ENCODE results near the gene DCAF4.

The DCAF4 gene

GRCh38 chr14:72929316-72930080 is 3.2 kb downstream of the DCAF4 start:
- Histone ChIP-seq H2AFZ (ENCODE audit: low read length, unreplicated experiment) (no peak overlapping the region), H3K79me2 (ENCODE audit: control insufficient read depth, insufficient read depth, low read length, unreplicated experiment) (peaks cover 10% of the 10 kb centered on the region), H3K36me3 (ENCODE audit: insufficient read depth, low read length) (no peaks in the 10 kb centered on the region), H3K4me3 (ENCODE audit: low read depth, low read length) (no peak overlapping the region), H3K4me1 (ENCODE audit: control insufficient read depth, insufficient read depth, low read length, unreplicated experiment) (peaks cover 10% of the 10 kb centered on the region), H3K27me3 (ENCODE audit: insufficient read depth, low read length) (no peaks in the 10 kb centered on the region), H3K27ac (ENCODE audit: low read depth, low read length) (no peak overlapping the region)

- H3K4me1 ChIP-seq (ENCODE audit: control insufficient read depth, insufficient read depth, low read length, unreplicated experiment) = peaks cover under 1% of the 10 kb centered on the region
- H3K4me3 ChIP-seq (ENCODE audit: low read depth, low read length) = no peak overlapping the region
- peaks cover 6% of the 10 kb centered on the region for H3K79me2 ChIP-seq (ENCODE audit: control insufficient read depth, insufficient read depth, low read length, unreplicated experiment)
- no peaks in the 10 kb centered on the region for H3K36me3 ChIP-seq (ENCODE audit: insufficient read depth, low read length)
- H3K27ac ChIP-seq (ENCODE audit: low read depth, low read length) = no peak overlapping the region
- no peak overlapping the region for H2AFZ ChIP-seq (ENCODE audit: low read length, unreplicated experiment)
- H3K27me3 ChIP-seq (ENCODE audit: insufficient read depth, low read length) = no peaks in the 10 kb centered on the region
These were observed 6.6 kb downstream of the DCAF4 start for GRCh38 chr14:72932893-72933292.

- Histone ChIP-seq H3K36me3 (ENCODE audit: insufficient read depth, low read length) (0 out of 2 replicates have a peak, but pooled peaks cover 3% of the 10 kb centered on the region), H3K79me2 (ENCODE audit: control insufficient read depth, insufficient read depth, low read length, unreplicated experiment) (no peaks in the 10 kb centered on the region)
These were observed 13.4 kb downstream of the DCAF4 start for GRCh38 chr14:72939630-72940029.

GRCh38 chr14:72941286-72941985 is 15.2 kb downstream of the DCAF4 start:
- Histone ChIP-seq H3K27ac (ENCODE audit: low read depth, low read length) (no peak overlapping the region), H3K4me1 (ENCODE audit: control insufficient read depth, insufficient read depth, low read length, unreplicated experiment) (no peaks in the 10 kb centered on the region), H2AFZ (ENCODE audit: low read length, unreplicated experiment) (no peak overlapping the region), H3K4me3 (ENCODE audit: low read depth, low read length) (no peak overlapping the region), H3K27me3 (ENCODE audit: insufficient read depth, low read length) (no peaks in the 10 kb centered on the region), H3K36me3 (ENCODE audit: insufficient read depth, low read length) (0 out of 2 replicates have a peak, but pooled peaks cover 3% of the 10 kb centered on the region), H3K79me2 (ENCODE audit: control insufficient read depth, insufficient read depth, low read length, unreplicated experiment) (no peaks in the 10 kb centered on the region)

More at GRCh38 chr14:72939630-72940029, 13.4 kb downstream of the DCAF4 start:
- H3K4me1 ChIP-seq (ENCODE audit: control insufficient read depth, insufficient read depth, low read length, unreplicated experiment) = no peaks in the 10 kb centered on the region
- no peak overlapping the region for H3K27ac ChIP-seq (ENCODE audit: low read depth, low read length)
- no peaks in the 10 kb centered on the region for H3K27me3 ChIP-seq (ENCODE audit: insufficient read depth, low read length)
- H3K4me3 ChIP-seq (ENCODE audit: low read depth, low read length) = no peak overlapping the region
- H2AFZ ChIP-seq (ENCODE audit: low read length, unreplicated experiment) = no peak overlapping the region

GRCh38 chr14:72942934-72943333 is 16.7 kb downstream of the DCAF4 start:
- Histone ChIP-seq H3K79me2 (ENCODE audit: control insufficient read depth, insufficient read depth, low read length, unreplicated experiment) (no peaks in the 10 kb centered on the region), H3K4me1 (ENCODE audit: control insufficient read depth, insufficient read depth, low read length, unreplicated experiment) (no peaks in the 10 kb centered on the region), H3K36me3 (ENCODE audit: insufficient read depth, low read length) (0 out of 2 replicates have a peak, but pooled peaks cover 3% of the 10 kb centered on the region), H3K27ac (ENCODE audit: low read depth, low read length) (no peak overlapping the region), H3K27me3 (ENCODE audit: insufficient read depth, low read length) (no peaks in the 10 kb centered on the region), H2AFZ (ENCODE audit: low read length, unreplicated experiment) (no peak overlapping the region), H3K4me3 (ENCODE audit: low read depth, low read length) (no peak overlapping the region)

- H3K27ac ChIP-seq (ENCODE audit: low read depth, low read length) = no peak overlapping the region
- no peak overlapping the region for H3K4me3 ChIP-seq (ENCODE audit: low read depth, low read length)
- 0 out of 2 replicates have a peak, but pooled peaks cover 3% of the 10 kb centered on the region for H3K36me3 ChIP-seq (ENCODE audit: insufficient read depth, low read length)
- H3K27me3 ChIP-seq (ENCODE audit: insufficient read depth, low read length) = no peaks in the 10 kb centered on the region
- no peaks in the 10 kb centered on the region for H3K4me1 ChIP-seq (ENCODE audit: control insufficient read depth, insufficient read depth, low read length, unreplicated experiment)
- H3K79me2 ChIP-seq (ENCODE audit: control insufficient read depth, insufficient read depth, low read length, unreplicated experiment) = no peaks in the 10 kb centered on the region
- H2AFZ ChIP-seq (ENCODE audit: low read length, unreplicated experiment) = no peak overlapping the region
These were observed 17.7 kb downstream of the DCAF4 start for GRCh38 chr14:72943876-72944430.

- no peaks in the 10 kb centered on the region for H3K27me3 ChIP-seq (ENCODE audit: insufficient read depth, low read length)
- H2AFZ ChIP-seq (ENCODE audit: low read length, unreplicated experiment) = no peak overlapping the region
- no peaks in the 10 kb centered on the region for H3K79me2 ChIP-seq (ENCODE audit: control insufficient read depth, insufficient read depth, low read length, unreplicated experiment)
- H3K36me3 ChIP-seq (ENCODE audit: insufficient read depth, low read length) = 0 out of 2 replicates have a peak, but pooled peaks cover 3% of the 10 kb centered on the region
- H3K4me3 ChIP-seq (ENCODE audit: low read depth, low read length) = no peak overlapping the region
- H3K4me1 ChIP-seq (ENCODE audit: control insufficient read depth, insufficient read depth, low read length, unreplicated experiment) = no peaks in the 10 kb centered on the region
- no peak overlapping the region for H3K27ac ChIP-seq (ENCODE audit: low read depth, low read length)
These were observed 19.2 kb downstream of the DCAF4 start for GRCh38 chr14:72945356-72946027.

GRCh38 chr14:72946491-72946890 is 20.2 kb downstream of the DCAF4 start:
- no peak overlapping the region for H2AFZ ChIP-seq (ENCODE audit: low read length, unreplicated experiment)
- H3K4me1 ChIP-seq (ENCODE audit: control insufficient read depth, insufficient read depth, low read length, unreplicated experiment) = no peaks in the 10 kb centered on the region
- no peaks in the 10 kb centered on the region for H3K79me2 ChIP-seq (ENCODE audit: control insufficient read depth, insufficient read depth, low read length, unreplicated experiment)
- no peaks in the 10 kb centered on the region for H3K27me3 ChIP-seq (ENCODE audit: insufficient read depth, low read length)
- H3K4me3 ChIP-seq (ENCODE audit: low read depth, low read length) = no peak overlapping the region
- no peak overlapping the region for H3K27ac ChIP-seq (ENCODE audit: low read depth, low read length)
- H3K36me3 ChIP-seq (ENCODE audit: insufficient read depth, low read length) = 0 out of 2 replicates have a peak, but pooled peaks cover 3% of the 10 kb centered on the region

GRCh38 chr14:72947366-72948160 is 21.3 kb downstream of the DCAF4 start:
- no peaks in the 10 kb centered on the region for H3K27me3 ChIP-seq (ENCODE audit: insufficient read depth, low read length)
- no peak overlapping the region for H2AFZ ChIP-seq (ENCODE audit: low read length, unreplicated experiment)
- no peak overlapping the region for H3K4me3 ChIP-seq (ENCODE audit: low read depth, low read length)
- H3K27ac ChIP-seq (ENCODE audit: low read depth, low read length) = no peak overlapping the region
- H3K79me2 ChIP-seq (ENCODE audit: control insufficient read depth, insufficient read depth, low read length, unreplicated experiment) = no peaks in the 10 kb centered on the region
- H3K36me3 ChIP-seq (ENCODE audit: insufficient read depth, low read length) = no peaks in the 10 kb centered on the region
- H3K4me1 ChIP-seq (ENCODE audit: control insufficient read depth, insufficient read depth, low read length, unreplicated experiment) = no peaks in the 10 kb centered on the region

All from ACC112 (cell line).